ENCODE data around the gene VAT1.

GRCh38 chr17:42999003-42999525, 23.1 kb downstream of the VAT1 start:
- no peak for TF ChIP-seq EZH2 (IDR thresholded peaks at IDR 0.05; ENCODE audit: insufficient read depth, poor library complexity, severe bottlenecking)
- no peak for TF ChIP-seq EZH2phosphoT487 (IDR thresholded peaks at IDR 0.05; ENCODE audit: insufficient read depth, low read depth)
